Mucosa of stomach (tissue), 1 donor: ENCODE data around the gene FGF10.

ENCODE experiments used
- H3K27me3 ChIP-seq: one replicate; pipeline ENCODE4 v1.7.0; 2013; ENCODE audit warnings: mild to moderate bottlenecking, low read length; ENCODE audit not compliant: control insufficient read depth, insufficient read depth
- H3K36me3 ChIP-seq: one replicate; pipeline ENCODE4 v1.7.0; 2013; ENCODE audit warnings: low read length; ENCODE audit not compliant: control insufficient read depth, insufficient read depth
- H3K4me1 ChIP-seq: one replicate; pipeline ENCODE4 v1.7.0; 2013; ENCODE audit warnings: mild to moderate bottlenecking, low read length; ENCODE audit not compliant: control insufficient read depth, insufficient read depth
- H3K4me3 ChIP-seq: one replicate; pipeline ENCODE4 v1.7.0; 2013; ENCODE audit warnings: low read length
- H3K9ac ChIP-seq: one replicate; pipeline ENCODE4 v1.7.0; 2013; ENCODE audit warnings: mild to moderate bottlenecking, low read length, moderate library complexity
- H3K9me3 ChIP-seq: one replicate; pipeline ENCODE4 v1.7.0; 2013; ENCODE audit warnings: mild to moderate bottlenecking, low read length, moderate library complexity; ENCODE audit not compliant: control insufficient read depth
- donor health status: Pancreatic carcinoma.

The FGF10 gene

DNA sequence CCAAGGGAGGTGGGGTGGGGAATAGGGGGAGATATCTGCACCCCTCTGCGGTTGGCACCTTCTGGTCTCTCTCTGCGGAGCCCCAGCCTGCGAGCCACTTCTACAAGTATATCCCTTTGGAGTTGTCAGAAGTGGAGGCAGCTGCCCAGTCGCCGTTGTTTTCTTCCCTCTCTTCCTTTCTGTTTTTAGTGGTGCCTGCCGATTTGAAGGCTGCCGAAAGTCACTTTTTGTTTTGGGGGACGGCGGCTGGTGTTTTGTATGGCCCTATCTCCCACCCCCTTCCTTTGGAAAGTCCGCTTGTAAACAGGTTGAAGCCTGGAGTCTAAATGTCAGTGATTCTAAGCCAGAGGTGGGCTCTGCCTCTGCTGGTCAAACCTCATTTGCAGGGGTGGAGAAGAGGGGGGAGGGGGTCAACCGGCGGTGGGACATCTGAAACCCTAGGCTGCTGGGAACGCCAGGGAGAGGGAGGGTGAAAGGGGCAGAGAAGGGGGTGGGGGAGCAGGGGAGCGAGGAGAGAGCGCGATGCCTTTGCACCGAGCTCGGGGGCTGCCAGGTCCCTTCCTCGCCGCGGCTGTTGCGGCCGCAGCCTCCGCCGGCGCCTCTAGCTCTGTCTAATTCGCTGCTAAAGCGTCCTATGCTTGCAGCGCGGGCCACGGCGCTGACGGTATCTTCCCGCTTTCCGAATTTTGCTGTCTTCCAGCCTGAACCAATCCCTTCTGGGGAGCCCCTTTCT is at the start of gene FGF10:
Gene FGF10 (minus strand): TSS at position 331 of the 733 bp plus-strand sequence. CDS start 738 bp downstream, outside the sequence.
- Histone ChIP-seq H3K9ac (peak within 1 kb of the TSS; percentile 57), H3K4me1 (no peaks in the 10 kb centered on the region), H3K4me3 (peak within 1 kb of the TSS; percentile 43), H3K27me3 (peaks cover 38% of the 10 kb centered on the region), H3K9me3 (no peaks in the 10 kb centered on the region), H3K36me3 (no peaks in the 10 kb centered on the region)

DNA sequence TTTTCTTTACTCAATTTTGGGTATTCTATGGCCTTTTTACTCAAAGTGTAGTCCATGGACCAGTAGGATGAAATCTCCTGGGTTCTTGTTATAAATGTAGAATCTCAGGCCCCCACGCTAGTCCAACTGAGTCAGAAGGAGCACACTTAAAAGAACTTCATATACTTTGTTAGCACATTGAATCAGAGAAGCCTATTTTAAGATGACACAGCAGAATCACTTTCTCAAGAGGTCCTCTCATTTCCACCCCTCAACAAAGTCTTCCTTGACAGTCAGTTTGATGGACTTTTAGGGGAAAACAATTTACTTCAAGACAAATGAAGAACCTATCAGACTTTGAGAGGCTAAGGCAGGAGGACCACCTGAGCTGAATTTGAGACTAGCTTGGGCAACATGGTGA is 37.7 kb upstream of the FGF10 start:
- H3K4me3 ChIP-seq = no peak overlapping the region
- H3K36me3 ChIP-seq = no peaks in the 10 kb centered on the region
- no peaks in the 10 kb centered on the region for H3K4me1 ChIP-seq
- H3K27me3 ChIP-seq = no peaks in the 10 kb centered on the region
- no peaks in the 10 kb centered on the region for H3K9me3 ChIP-seq
- H3K9ac ChIP-seq = no peak overlapping the region

DNA sequence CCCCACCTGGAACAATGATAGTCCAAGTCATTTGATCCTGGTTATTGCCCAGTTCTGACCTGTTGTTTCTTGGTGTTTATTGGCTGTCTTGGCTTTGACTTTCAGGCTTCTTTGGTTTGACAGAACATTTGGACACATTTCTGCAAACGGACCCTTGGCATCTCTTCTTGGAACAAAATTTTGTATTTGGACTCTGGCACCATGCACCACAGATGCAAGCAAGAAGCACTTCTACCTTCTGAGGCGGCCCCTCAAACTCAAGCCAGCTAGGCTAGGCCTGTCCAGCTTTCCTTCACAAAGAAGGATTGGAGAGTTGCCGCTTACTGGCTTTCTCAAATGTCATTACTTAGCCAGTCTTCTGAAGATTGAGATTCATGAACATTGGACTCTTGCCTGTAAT is 23.1 kb upstream of the FGF10 start:
- Histone ChIP-seq H3K9ac (no peak overlapping the region), H3K9me3 (no peaks in the 10 kb centered on the region), H3K4me1 (no peaks in the 10 kb centered on the region), H3K27me3 (no peaks in the 10 kb centered on the region), H3K36me3 (no peaks in the 10 kb centered on the region), H3K4me3 (no peak overlapping the region)

DNA sequence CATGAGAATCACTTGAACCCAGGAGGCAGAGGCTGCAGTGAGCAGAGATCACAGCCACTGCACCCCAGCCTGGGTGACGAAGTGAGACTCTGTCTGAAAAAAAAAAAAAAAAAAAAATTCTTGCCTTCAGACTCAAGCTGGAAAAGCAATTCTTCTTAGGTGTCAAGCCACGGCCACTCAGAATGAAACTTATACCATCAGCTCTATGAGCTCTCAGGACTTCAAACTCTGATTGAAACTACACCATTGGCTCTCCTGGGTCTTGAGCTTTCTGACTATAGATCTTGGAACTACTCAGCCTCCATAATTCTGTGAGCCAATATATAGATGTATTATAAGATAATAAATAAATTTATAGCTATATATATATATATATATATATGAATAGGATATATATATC is 12.9 kb upstream of the FGF10 start:
- H3K9ac ChIP-seq = no peak overlapping the region
- no peaks in the 10 kb centered on the region for H3K9me3 ChIP-seq

DNA sequence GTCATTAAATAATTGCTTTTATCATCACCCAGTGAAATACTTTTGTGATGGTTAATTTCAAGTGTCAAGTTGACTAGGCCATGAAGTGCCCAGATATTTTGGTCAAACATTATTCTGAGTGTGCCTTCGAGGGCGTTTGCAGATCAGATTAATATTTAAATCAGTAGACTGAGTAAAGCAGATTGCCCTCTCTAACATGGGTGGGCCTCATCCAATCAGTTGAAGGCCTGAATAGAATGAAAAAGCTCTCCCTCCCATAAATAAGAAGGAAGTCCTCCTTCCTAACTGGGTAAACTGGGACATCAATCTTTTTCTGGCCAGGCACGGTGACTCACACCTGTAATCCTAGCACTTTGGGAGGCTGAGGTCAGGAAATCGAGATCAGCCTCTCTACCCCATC is 12.4 kb upstream of the FGF10 start:
- H3K36me3 ChIP-seq = no peaks in the 10 kb centered on the region
- H3K4me3 ChIP-seq = no peak overlapping the region
- no peaks in the 10 kb centered on the region for H3K4me1 ChIP-seq
- no peaks in the 10 kb centered on the region for H3K27me3 ChIP-seq
- no peaks in the 10 kb centered on the region for H3K9me3 ChIP-seq
- H3K9ac ChIP-seq = no peak overlapping the region

More for the DNA sequence above, 12.9 kb upstream of the FGF10 start:
- Histone ChIP-seq H3K27me3 (no peaks in the 10 kb centered on the region), H3K36me3 (no peaks in the 10 kb centered on the region), H3K4me1 (no peaks in the 10 kb centered on the region), H3K4me3 (no peak overlapping the region)

DNA sequence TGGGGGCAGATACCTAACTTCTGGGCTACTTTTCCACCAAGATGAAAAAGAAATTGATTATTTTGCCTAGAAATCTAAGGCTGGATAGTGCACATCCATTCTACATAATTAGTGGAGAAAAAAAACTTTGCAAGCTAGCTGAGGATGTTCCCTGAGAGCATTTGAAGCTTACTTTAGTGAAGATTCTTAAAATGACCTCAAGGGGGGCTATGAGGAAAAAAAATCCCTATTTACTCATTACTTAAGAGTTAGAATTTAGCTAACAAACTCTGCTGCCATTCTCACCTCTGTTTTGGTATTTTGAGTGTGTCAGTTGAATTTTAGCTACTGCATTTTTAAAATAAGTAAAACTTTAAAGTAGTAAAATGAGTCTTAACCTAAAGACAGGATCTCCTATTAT is 9.2 kb upstream of the FGF10 start:
- no peaks in the 10 kb centered on the region for H3K4me1 ChIP-seq
- no peaks in the 10 kb centered on the region for H3K9me3 ChIP-seq
- H3K36me3 ChIP-seq = no peaks in the 10 kb centered on the region
- no peaks in the 10 kb centered on the region for H3K27me3 ChIP-seq
- H3K9ac ChIP-seq = no peak overlapping the region
- no peak overlapping the region for H3K4me3 ChIP-seq

DNA sequence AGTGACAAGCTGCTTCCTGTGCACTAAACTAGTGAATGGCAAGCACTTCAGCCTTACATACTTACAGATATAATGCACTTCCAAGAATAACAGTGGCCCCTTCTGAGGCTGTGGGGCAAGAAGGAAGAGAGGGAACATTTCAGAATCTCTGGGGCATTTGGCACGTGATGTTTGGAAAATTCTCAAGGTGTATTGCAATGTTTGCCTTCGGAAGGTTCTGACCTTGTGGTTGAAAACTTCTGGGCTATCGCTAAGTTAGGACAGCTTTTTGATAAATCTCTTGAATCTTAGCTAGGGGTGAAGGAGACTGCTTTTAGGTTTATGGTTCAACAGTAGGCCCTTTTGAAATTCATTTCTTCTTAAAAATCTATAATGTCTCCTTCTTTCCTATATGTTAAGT is 7.1 kb upstream of the FGF10 start:
- no peaks in the 10 kb centered on the region for H3K9me3 ChIP-seq
- H3K36me3 ChIP-seq = no peaks in the 10 kb centered on the region
- no peak overlapping the region for H3K4me3 ChIP-seq
- H3K4me1 ChIP-seq = no peaks in the 10 kb centered on the region
- no peak overlapping the region for H3K9ac ChIP-seq
- no peaks in the 10 kb centered on the region for H3K27me3 ChIP-seq

DNA sequence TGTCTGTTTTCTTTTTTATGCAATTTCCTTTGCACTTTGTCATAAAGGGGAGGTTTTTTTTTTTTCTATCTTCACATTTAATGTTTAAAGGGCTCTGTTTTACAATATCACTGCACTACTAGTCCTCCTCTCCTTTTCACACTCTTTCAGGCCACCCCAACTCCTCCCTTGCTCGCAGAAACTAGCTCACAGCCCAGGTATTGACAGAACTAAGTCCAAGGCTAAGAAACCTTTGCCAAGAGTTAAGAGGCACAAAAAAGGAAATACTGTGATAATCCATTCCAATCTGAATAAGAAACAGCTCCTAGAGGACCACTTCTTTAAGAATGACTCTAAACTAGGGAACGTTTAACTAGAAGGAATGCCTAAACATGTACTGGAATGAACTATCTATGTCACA is 1.1 kb upstream of the FGF10 start:
- no peaks in the 10 kb centered on the region for H3K4me1 ChIP-seq
- H3K9ac ChIP-seq = no peak overlapping the region
- peaks cover 38% of the 10 kb centered on the region for H3K27me3 ChIP-seq
- no peak overlapping the region for H3K4me3 ChIP-seq
- H3K9me3 ChIP-seq = no peaks in the 10 kb centered on the region
- no peaks in the 10 kb centered on the region for H3K36me3 ChIP-seq

DNA sequence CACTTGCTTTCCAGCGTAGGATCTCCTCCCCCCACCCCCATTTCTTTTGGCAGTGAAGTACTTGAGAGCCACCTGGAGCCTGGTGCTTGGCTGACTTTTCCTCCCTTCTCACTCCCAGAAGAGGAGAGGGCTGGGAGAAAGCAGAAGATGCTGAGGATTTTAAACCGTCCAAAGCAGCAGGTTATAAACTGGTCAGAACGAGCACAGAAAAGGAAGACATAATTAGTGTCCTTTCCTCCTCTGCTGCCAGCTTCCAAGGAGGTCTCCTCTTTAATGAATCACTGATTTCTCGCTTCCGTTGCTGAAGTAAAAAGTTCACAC is 563 bp upstream of the FGF10 start:
- H3K9ac ChIP-seq = no peak overlapping the region
- no peaks in the 10 kb centered on the region for H3K36me3 ChIP-seq
- no peaks in the 10 kb centered on the region for H3K4me1 ChIP-seq
- peaks cover 38% of the 10 kb centered on the region for H3K27me3 ChIP-seq
- H3K4me3 ChIP-seq = no peak overlapping the region
- H3K9me3 ChIP-seq = no peaks in the 10 kb centered on the region

DNA sequence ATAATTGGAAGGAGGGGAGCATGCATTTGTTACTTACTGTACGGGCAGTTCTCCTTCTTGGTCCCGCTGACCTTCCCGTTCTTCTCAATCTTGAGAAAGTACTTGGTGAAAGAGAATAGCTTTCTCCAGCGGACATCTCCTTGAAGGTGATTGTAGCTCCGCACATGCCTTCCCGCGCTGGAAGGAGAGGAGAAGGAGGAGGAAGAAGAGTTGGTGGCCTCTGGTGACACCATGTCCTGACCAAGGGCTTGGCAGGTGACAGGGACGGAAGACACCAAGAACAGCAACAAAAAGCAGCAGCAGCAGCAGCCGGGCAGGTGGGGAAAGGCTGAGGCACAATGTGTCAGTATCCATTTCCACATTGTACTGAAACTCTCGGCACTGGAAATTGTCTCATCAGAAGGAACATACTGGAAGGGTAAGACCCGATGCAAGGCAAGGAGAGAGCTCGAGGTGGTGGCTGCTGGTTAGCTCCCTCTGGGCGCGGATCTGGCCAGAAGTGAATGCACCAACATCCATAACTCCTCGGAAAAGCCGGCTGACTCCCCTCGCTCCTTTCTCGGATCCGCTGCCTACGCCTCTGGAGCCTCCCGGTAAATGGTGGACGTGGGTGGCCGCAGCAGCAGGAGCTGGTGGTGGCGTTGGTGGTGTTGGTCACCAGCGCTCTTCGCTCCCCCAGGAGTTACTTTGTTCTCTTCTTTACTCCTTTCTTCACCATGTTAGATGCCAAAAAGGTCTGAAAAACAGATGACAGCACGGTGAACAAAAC is 715 bp downstream of the FGF10 start:
- H3K9ac ChIP-seq = peak overlapping the region; percentile 57
- peaks cover 38% of the 10 kb centered on the region for H3K27me3 ChIP-seq
- H3K9me3 ChIP-seq = no peaks in the 10 kb centered on the region
- no peaks in the 10 kb centered on the region for H3K36me3 ChIP-seq
- H3K4me1 ChIP-seq = no peaks in the 10 kb centered on the region
- H3K4me3 ChIP-seq = peak overlapping the region; percentile 43

DNA sequence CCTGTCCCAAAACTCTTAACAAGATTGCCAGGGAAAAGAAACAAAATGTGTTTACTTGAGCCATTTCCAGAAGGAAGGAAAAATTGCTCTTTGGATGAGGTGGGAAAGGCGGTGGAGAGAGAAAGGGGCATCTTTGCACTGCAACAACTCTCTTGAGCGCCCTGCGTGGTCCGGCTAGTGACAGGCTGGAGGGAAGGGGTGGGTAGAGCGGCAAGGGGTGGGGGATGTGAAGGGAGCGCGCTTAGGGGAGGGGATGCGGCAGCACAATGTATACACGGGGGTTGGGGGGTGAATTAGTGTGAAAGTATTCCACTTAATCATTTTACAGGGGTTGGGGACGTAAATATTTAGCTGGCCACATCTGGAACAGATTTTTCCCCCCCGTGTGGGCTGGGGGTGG is 1.3 kb downstream of the FGF10 start:
- no peaks in the 10 kb centered on the region for H3K4me1 ChIP-seq
- peak overlapping the region; percentile 57 for H3K9ac ChIP-seq
- H3K9me3 ChIP-seq = no peaks in the 10 kb centered on the region
- H3K27me3 ChIP-seq = peaks cover 38% of the 10 kb centered on the region
- H3K4me3 ChIP-seq = no peak overlapping the region
- H3K36me3 ChIP-seq = no peaks in the 10 kb centered on the region

DNA sequence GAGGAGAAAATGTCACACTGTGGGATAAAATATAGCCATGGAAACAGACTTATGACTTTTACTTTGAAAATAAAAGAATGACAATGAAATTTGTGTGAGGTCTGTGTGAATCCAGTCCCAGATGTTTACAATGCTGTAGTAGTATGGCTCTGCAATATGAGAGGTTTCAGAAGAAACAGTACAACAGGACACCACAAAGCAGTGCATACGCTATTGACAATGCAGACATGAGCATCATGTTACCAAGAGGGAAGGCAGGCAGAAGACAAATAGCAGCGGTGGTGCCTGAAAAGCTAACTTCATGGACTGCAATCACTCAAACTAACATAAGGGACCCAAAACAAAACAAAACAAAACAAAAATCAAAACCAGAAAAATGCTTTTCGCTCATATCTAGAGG is 1.8 kb downstream of the FGF10 start:
- Histone ChIP-seq H3K4me1 (no peaks in the 10 kb centered on the region), H3K9ac (no peak overlapping the region), H3K27me3 (peaks cover 38% of the 10 kb centered on the region), H3K4me3 (no peak overlapping the region), H3K9me3 (no peaks in the 10 kb centered on the region), H3K36me3 (no peaks in the 10 kb centered on the region)
